ENCODE data around the gene PSTK. TPM values are rescaled to one million over a fixed set of nuclear protein-coding genes. Genes with fewer than 3 reads are reported as not detected.
A peak's percentile ranks its signal among the peaks of the same experiment; 100 is the strongest.

PSTK gene
- total and polyA plus RNA-seq, 2 of the 13 experiments (the other 11 are each of a cell fraction or from before 2014, with no cell fraction given) = 8.2 to 9.3 TPM

DNA sequence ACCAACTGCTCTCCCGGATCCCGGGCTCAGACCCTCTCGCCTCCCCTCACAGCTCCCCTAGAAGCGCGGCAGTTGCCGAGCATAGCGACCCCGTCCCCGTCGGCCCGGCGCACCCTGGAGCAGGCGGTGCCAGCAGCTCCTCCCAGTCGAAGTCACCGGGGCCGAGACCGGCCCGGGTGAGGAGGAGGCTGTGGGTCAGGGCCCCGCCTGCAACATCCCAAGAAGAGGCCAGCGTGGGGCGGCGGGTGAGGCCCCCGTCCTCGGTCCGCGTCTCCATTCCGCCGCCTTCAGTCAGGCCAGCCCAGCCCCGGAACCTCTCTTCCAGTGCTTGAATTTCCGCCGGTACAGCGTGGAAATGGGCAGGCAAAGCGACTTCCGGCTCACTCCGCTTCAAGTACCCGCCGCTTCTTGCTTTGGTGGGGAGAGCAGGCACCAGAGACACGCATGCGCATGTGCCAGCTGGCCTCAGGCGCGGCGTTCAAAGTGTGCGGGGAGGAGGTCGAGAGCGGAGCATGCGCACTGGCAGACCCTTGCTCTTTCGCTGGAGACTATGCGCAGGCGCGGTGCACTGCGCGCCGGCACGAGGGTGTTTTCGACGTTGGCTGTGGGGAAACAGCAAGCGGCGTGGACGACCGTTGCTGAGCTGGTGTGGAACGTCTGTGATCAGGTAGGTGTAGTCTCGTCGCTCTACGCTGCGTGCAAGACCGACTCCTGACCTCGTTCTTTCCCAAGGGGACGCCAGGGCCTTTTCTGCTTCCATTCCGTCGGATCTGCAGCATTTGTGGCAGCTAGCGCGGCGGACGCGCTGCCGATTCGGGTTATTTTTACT, 26.1 kb upstream of the PSTK start, which contains the start of gene C10orf88 (continued):
- TF ChIP-seq, protein P1, sequence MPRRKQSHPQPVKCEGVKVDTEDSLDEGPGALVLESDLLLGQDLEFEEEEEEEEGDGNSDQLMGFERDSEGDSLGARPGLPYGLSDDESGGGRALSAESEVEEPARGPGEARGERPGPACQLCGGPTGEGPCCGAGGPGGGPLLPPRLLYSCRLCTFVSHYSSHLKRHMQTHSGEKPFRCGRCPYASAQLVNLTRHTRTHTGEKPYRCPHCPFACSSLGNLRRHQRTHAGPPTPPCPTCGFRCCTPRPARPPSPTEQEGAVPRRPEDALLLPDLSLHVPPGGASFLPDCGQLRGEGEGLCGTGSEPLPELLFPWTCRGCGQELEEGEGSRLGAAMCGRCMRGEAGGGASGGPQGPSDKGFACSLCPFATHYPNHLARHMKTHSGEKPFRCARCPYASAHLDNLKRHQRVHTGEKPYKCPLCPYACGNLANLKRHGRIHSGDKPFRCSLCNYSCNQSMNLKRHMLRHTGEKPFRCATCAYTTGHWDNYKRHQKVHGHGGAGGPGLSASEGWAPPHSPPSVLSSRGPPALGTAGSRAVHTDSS (CRISPR knock-in tag; conservative IDR thresholded peaks at IDR 0.05) = no peak
- TF ChIP-seq PAF1 (CRISPR knock-in tag; IDR thresholded peaks at IDR 0.05) (no peak), FOSL2 (CRISPR knock-in tag; IDR thresholded peaks at IDR 0.05) (peak; percentile 63), ZNF282 (IDR thresholded peaks at IDR 0.05; ENCODE audit: partially characterized antibody) (no peak), TCF12 (IDR thresholded peaks at IDR 0.05) (no peak), TCF12 (CRISPR knock-in tag; IDR thresholded peaks at IDR 0.05) (peak; percentile 78; the same call in 1 of the 2 replicates), ZNF724P (CRISPR knock-in tag; IDR thresholded peaks at IDR 0.05; ENCODE audit: borderline replicate concordance) (peak; percentile 94; the same call in 1 of the 2 replicates), FOXK2 (IDR thresholded peaks at IDR 0.05) (no peak), ZNF329 (CRISPR knock-in tag; IDR thresholded peaks at IDR 0.05; ENCODE audit: low read depth) (peak; percentile 89), ZFP1 (CRISPR knock-in tag; IDR thresholded peaks at IDR 0.05) (peak; percentile 90), ZNF44 (CRISPR knock-in tag; IDR thresholded peaks at IDR 0.05) (peak; percentile 87; the same call in 1 of the 2 replicates), HOXA7 (CRISPR knock-in tag; IDR thresholded peaks at IDR 0.05) (no peak), ZNF292 (CRISPR knock-in tag; IDR thresholded peaks at IDR 0.05; ENCODE audit: borderline replicate concordance, low read depth) (peak; percentile 62; the same call in 1 of the 2 replicates), ZBTB42 (CRISPR knock-in tag; IDR thresholded peaks at IDR 0.05) (peak; percentile 94), ZNF501 (CRISPR knock-in tag; IDR thresholded peaks at IDR 0.05) (peak; percentile 96), ZNF460 (CRISPR knock-in tag; IDR thresholded peaks at IDR 0.05; ENCODE audit: borderline replicate concordance) (no peak; the same call in 1 of the 2 replicates), TMF1 (CRISPR knock-in tag; IDR thresholded peaks at IDR 0.05; ENCODE audit: low read depth) (peak; percentile 98), SUZ12 (IDR thresholded peaks at IDR 0.05; ENCODE audit: low read depth, low read length) (no peak), ZNF12 (CRISPR knock-in tag; IDR thresholded peaks at IDR 0.05) (peak; percentile 56; the same call in 1 of the 2 replicates), ZNF83 (CRISPR knock-in tag; IDR thresholded peaks at IDR 0.05; ENCODE audit: borderline replicate concordance) (peak; percentile 63; the same call in 1 of the 2 replicates), ZNF138 (CRISPR knock-in tag; IDR thresholded peaks at IDR 0.05; ENCODE audit: low read depth) (peak; percentile 95; the same call in 1 of the 2 replicates), ZBTB38 (CRISPR knock-in tag; IDR thresholded peaks at IDR 0.05) (peak; percentile 92), POLR2A (IDR thresholded peaks at IDR 0.05; ENCODE audit: insufficient read depth in 1 of 2, low read depth in 2 of 2, low read length in 2 of 2) (peak; percentile 69 to 70)
- TF ChIP-seq, protein P2, sequence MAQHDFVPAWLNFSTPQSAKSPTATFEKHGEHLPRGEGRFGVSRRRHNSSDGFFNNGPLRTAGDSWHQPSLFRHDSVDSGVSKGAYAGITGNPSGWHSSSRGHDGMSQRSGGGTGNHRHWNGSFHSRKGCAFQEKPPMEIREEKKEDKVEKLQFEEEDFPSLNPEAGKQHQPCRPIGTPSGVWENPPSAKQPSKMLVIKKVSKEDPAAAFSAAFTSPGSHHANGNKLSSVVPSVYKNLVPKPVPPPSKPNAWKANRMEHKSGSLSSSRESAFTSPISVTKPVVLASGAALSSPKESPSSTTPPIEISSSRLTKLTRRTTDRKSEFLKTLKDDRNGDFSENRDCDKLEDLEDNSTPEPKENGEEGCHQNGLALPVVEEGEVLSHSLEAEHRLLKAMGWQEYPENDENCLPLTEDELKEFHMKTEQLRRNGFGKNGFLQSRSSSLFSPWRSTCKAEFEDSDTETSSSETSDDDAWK (CRISPR knock-in tag; IDR thresholded peaks at IDR 0.05) = no peak
- TF ChIP-seq, protein P3, sequence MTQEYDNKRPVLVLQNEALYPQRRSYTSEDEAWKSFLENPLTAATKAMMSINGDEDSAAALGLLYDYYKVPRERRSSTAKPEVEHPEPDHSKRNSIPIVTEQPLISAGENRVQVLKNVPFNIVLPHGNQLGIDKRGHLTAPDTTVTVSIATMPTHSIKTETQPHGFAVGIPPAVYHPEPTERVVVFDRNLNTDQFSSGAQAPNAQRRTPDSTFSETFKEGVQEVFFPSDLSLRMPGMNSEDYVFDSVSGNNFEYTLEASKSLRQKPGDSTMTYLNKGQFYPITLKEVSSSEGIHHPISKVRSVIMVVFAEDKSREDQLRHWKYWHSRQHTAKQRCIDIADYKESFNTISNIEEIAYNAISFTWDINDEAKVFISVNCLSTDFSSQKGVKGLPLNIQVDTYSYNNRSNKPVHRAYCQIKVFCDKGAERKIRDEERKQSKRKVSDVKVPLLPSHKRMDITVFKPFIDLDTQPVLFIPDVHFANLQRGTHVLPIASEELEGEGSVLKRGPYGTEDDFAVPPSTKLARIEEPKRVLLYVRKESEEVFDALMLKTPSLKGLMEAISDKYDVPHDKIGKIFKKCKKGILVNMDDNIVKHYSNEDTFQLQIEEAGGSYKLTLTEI (CRISPR knock-in tag; conservative IDR thresholded peaks at IDR 0.05) = no peak
- TF ChIP-seq, protein P4, sequence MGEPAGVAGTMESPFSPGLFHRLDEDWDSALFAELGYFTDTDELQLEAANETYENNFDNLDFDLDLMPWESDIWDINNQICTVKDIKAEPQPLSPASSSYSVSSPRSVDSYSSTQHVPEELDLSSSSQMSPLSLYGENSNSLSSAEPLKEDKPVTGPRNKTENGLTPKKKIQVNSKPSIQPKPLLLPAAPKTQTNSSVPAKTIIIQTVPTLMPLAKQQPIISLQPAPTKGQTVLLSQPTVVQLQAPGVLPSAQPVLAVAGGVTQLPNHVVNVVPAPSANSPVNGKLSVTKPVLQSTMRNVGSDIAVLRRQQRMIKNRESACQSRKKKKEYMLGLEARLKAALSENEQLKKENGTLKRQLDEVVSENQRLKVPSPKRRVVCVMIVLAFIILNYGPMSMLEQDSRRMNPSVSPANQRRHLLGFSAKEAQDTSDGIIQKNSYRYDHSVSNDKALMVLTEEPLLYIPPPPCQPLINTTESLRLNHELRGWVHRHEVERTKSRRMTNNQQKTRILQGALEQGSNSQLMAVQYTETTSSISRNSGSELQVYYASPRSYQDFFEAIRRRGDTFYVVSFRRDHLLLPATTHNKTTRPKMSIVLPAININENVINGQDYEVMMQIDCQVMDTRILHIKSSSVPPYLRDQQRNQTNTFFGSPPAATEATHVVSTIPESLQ (CRISPR knock-in tag; conservative IDR thresholded peaks at IDR 0.05) = no peak
